CD1c-positive myeloid dendritic cell (primary cell): ENCODE measurements around the gene SPN.
A peak's percentile ranks its signal among the peaks of the same experiment; 100 is the strongest.
"Not testable (repeated sequence)": the region's sequence is repeated elsewhere in the genome, so short reads cannot be mapped to it uniquely, and the experiment has no call there.

Experiments used
- DNase-seq: peaks from one replicate; pipeline ENCODE4 v3.0.0-alpha.2; 2016; ENCODE audit errors: extremely low spot score

The SPN gene

DNA sequence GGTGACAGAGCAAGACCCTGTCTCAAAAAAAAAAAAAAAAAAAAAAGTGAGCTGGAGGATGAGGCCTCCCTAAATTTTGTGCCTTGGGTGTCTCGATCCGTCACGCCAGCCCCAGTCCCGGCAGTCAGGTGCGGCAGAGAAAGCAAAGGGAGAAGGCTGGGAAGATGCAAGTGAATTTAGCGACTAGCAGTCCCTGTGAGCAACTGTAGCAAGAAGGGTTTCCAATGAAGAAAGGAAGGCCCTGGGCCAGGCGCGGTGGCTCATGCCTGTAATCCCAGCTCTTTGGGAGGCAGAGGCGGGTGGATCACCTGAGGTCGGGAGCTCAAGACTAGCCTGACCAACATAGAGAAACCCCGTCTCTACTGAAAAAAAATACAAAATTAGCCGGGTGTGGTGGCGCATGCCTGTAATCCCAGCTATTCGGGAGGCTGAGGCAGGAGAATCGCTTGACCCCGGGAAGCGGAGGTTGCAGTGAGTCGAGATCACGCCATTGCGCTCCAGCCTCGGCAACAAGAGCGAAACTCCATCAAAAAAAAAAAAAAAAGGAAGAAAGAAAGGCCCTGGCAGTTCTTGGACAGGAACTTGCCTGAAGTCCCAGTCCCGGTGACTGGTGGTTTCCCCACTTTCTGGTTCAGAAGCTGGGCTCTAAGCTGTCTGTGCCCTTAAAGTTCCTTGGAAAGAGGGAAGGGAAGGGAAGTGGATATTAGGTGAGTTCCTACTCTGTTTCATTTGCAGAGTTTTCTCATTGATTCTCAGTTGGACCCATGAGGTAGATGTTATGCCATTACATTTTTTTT, 14.1 kb downstream of the SPN start:
- DNase-seq: peak; percentile 80

DNA sequence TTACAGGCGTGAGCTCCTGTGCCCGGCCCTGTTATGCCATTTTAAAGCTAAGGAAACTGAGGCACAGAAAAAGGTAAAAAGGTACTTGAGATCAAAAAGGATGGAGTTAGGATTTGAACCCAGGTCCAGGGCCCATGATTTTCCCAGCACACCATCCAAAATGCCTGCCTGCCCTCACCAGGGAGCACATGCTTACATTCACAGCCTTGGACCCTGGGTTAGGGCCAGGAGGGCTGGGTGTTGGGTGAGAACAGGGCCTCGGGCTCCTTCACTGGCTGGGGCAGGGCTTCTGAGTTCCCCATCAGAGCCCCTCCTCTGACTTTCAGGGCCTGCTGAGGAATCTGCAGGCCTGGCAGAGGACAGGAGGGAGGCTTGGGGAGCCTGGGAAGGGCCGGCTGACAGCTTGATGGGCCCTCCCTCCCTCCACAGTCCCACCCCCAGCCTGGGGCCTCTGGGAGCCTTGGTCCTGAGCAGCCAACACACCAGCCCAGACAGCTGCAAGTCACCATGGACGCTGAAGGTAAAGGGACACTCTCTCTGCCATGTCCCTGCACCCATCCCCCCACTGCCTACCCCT, 15.7 kb downstream of the SPN start, which contains the start of gene QPRT:
Gene QPRT (plus strand): TSS at position 490 of the 577 bp plus-strand sequence. CDS start 18 bp downstream, at position 508.
- DNase-seq: peak; percentile 44

DNA sequence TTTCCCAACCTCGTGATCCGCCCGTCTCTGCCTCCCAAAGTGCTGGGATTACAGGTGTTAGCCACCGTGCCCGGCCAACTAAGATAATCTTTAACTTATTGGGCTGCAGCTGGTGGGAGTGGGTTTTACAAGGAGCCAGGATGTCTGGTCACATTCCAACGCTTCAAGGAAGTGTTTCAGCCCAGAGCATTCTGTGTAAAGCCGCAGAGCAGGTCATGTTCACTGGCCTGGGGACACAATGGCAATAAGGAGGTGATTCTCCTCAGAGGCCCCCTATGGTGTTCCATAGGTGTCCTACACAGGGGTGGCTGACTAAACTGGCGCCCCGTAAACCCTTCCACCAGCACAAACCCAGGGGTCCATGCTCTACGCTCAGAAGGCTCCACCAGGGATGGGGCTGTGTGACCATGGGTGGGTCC, 17.1 kb downstream of the SPN start:
- no peak for DNase-seq

DNA sequence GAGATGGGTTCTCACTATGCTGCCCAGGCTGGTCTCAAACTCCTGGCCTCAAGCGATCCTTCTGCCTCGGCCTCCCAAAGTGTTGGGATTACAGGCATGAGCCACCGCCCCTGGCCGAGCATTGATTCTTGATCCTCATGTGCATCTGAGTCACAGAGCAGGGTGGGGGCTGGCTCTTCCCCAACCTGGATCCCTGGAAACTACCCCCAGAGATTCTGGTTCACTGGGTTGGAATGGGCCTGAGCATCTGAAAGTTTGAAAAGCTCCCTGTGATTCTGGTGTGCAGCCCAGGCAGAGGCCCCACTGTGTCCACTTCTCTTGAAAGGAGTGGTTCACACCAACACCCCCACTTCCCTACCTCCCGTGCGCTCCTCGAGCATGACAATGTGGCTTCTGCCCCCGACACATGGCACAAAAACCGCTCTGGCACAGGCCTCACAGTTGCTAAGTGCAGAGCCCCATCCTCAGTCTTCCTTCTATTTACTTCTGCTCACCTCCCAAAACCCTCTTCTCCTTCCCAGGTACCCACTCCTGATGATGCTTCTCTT, 20.6 kb downstream of the SPN start:
- DNase-seq: peak; percentile 53

DNA sequence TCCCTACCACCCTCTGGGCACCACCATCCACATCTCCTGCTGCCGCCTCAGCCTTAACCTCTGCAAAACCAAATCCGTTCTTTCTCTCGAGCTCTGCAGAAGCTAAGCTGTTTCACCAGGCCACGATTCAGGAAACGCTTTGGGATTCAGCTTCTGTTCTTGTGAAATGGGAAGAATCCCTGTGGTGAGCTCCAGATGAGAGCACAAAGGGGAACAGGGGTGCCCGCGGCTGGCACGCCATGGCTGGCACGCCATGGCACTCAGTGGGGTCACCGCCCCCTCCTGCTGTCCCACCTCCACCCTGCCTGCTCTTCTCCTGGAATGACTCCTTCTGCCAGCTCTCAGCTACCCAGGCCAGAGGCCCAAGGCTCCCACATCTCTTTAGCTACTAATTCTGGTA, 21.6 kb downstream of the SPN start:
- DNase-seq: peak; percentile 84

DNA sequence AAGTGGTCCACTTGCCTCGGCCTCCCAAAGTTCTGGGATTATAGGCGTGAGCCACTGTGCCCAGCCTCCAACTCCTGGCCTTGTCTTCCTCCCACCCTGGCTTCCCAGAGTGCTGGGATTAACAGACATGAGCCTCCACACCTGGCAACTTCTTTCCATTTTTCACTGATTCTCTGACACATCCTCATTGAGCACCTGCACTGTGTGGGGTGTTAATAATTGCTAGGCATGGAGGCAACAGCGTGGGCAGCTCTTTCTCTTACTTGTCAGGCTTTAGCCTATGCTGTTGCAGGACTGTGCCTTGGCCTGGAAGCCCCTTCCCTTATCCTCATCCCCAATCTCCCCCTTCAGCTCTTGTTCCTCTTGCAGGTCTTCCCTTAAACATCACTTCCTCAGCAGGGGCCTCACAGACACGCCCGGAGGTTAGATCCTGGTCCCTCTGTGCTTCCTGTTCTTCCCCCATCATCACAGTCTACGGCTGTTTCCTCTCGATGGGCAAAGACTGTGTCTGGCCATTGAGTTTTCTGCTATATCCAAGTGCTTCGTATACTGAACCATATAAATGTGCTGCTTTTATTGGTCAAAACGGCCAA, 23.8 kb downstream of the SPN start:
- peak; percentile 57 for DNase-seq

DNA sequence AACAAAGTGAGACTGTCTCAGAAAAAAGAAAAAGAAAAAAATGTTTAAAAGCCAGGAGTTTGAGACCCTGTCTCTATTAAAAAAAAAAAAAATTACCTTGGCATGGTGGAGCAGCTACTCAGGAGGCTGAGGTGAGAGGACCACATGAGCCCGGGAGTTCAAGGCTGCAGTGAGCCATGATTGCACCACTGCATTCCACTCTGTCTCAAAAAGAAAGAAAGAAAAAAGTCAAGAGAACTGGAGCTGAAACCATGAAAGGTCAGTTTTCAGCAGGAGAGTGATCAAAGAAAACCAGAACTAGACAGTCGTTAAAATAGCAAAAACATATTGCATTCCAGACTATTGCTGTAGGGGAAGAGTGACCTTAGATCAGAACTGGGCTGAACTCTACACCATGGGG, 24.7 kb downstream of the SPN start:
- DNase-seq: no peak

DNA sequence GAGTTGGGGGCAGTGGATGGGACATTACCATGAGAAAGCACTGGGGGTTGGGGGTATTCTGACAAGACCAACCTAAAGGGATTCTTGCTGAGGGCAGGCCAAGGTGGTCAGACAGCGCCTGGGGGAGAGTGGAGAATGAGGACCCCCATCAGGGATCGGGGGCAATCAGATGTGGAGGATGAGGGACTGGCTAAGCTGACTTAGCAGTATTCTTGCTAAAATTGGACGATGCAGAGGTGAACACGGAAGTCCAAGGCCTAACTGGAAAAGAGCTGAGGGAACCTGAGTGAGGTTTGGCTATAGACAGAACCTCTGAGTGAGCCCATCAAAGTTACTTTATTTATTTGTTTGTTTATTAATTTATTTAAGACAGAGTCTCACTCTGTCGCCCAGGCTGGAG, 25.1 kb downstream of the SPN start:
- no peak for DNase-seq

DNA sequence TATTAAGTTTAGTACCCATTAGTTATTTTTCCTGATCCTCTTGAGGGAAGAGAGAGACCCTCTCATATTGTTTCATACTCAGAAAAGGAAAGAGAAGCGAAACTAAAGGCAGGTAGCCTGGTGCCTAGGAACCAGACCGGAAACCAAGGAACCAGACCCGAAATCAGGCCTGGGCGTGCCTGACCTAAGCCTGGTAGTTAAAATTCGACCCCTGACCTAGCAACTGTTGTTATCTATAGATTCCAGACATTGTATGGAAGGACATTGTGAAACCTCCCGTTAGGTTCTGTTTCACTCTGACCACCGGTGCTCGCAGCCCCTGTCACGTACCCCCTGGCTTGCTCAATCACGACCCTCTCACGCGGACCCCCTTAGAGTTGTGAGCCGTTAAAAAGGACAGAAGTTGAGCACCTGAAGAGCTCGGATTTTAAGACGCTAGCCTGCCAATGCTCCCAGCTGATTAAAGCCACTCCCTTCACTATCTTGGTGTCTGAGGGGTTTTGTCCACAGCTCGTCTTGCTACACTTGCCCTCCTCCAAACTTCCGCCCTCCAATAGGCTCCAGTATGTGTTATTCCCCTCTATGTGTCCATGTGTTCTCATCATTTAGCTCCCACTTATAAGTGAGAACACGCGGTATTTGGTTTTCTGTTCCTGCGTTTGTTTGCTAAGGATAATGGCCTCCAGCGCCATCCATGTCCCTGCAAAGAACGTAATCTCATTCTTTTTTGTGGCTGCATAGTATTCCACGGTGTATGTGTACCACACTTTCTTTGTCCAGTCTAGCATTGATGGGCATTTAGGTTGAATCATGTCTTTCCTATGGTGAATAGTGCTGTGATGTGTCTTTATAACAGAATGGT, 26.7 kb downstream of the SPN start:
- DNase-seq: not testable (repeated sequence)

DNA sequence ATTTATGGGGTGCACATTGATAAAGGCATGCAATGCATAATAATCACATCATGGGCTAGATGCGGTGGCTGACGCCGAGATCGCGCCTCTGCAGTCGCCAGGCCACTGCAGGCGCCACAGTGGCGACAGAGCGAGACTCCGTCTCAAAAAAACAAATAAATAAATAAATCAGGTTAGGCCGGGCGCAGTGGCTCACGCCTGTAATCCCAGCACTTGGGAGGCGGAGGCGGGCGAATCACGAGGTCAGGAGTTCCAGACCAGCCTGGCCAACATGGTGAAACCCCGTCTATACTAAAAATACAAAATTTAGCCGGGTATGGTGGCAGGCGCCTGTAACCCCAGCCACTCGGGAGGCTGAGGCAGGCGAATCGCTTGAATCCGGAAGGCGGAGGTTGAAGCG, 29.6 kb downstream of the SPN start:
- not testable (repeated sequence) for DNase-seq

DNA sequence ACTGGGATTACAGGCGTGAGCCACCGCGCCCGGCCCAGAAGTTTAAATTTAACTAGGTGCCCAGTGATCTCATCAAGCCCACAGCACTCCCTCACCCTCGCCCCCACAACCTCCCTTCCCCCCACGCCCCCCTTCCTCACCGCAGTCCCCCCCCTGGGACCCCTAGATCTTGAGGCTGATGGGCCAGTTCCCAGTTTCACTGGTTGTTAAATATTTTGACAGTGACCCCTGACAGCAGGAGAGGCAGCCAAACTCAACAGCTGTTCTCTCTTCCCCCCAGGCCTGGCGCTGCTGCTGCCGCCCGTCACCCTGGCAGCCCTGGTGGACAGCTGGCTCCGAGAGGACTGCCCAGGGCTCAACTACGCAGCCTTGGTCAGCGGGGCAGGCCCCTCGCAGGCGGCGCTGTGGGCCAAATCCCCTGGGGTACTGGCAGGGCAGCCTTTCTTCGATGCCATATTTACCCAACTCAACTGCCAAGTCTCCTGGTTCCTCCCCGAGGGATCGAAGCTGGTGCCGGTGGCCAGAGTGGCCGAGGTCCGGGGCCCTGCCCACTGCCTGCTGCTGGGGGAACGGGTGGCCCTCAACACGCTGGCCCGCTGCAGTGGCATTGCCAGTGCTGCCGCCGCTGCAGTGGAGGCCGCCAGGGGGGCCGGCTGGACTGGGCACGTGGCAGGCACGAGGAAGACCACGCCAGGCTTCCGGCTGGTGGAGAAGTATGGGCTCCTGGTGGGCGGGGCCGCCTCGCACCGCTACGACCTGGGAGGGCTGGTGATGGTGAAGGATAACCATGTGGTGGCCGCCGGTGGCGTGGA, 31.5 kb downstream of the SPN start:
- DNase-seq: no peak

DNA sequence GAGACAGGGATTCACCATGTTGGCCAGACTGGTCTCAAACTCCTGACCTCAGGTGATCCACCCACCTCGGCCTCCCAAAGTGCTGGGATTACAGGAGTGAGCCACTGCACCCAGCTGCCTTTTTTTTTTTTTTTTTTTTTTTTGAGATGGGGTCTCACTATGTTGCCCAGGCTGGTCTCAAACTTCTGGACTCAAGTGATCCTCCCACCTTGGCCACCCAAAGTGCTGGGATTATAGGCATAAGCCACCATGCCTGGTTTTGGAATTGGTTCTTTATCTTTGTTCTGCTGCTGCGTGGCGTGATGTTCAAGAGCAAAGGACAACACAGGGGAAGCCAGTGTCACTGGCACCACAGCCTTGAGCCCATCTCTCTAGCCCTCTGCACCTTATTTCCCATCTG, 32.6 kb downstream of the SPN start:
- DNase-seq: not testable (repeated sequence)

DNA sequence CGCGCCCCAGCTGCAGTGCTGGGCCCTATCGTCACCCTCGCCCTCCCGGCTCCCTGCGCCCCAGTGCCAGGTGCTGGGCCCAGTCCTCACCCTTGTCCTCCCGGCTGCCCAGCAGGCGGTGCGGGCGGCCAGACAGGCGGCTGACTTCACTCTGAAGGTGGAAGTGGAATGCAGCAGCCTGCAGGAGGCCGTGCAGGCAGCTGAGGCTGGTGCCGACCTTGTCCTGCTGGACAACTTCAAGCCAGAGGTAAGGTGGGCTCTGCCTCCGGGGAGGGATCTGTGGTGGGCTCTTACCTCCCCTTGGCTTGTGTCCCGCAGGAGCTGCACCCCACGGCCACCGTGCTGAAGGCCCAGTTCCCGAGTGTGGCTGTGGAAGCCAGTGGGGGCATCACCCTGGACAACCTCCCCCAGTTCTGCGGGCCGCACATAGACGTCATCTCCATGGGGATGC, 33.9 kb downstream of the SPN start:
- DNase-seq: no peak

DNA sequence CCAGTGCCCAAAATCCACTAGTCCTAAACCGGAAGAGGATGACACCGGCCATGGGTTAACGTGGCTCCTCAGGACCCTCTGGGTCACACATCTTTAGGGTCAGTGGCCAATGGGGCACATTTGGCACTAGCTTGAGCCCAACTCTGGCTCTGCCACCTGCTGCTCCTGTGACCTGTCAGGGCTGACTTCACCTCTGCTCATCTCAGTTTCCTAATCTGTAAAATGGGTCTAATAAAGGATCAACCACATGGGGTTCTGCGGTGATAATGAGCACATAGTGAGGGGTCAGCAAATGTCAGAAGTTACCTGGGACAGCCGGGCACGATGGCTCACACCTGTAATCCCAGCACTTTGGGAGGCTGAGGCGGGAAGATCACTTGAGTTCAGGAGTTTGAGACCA, 34.3 kb downstream of the SPN start:
- no peak for DNase-seq

DNA sequence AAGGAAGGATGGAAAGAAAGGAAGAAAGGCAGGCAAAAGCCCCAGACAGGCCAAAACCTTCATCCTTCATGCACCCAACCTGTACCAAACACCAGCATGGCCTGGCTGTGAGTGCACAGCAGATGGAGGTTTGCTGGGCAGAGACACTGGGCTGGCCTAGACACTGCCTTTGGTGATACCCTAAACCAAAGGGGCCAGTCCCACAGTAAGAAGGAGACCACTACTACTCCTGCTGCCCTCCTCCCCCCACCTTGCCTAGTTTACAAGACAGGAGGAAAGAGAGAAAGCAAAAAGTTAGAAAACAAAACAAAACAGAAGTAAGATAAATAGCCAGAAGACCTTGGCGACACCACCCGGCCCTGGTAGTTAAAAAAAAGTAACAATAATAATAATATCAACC, 35.0 kb downstream of the SPN start:
- DNase-seq: no peak

DNA sequence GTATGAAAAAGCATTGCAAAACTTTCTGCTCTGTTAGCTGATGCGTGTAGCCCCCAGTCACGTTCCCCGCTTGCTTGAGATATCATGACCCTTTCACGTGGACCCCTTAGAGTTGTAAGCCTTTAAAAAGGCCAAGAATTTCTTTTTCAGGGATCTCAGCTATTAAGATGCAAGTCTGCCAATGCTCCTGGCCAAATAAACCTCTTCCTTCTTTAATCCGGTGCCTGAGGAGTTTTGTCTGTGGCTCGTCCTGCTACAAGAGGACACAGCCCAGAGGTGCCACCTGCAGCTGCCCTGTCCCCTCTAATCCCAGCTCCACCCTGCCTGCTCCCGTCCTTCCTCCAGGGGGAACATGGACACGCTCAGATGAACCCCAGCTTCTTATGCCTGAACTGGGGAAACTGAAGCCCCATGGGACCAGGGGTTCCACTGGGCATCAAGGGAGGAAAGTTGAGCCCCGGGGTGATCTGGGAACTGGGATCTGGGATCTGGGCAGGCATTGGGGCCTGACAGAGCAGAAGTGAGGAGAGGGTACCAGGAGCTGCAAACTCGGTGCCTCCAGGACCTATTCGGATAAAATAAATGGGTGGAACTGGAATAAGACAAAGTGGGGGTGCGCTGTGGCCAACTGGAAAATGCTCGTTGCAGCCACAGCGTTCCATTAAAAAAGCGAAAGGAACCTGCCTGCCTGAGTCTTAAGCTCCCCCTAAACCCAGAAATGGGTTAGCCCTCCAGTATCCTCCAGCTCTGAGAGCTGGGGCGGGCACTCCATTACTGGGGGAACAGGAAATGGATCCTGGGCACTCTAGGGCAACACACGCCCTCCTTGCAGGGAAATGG, 35.7 kb downstream of the SPN start:
- DNase-seq: no peak

DNA sequence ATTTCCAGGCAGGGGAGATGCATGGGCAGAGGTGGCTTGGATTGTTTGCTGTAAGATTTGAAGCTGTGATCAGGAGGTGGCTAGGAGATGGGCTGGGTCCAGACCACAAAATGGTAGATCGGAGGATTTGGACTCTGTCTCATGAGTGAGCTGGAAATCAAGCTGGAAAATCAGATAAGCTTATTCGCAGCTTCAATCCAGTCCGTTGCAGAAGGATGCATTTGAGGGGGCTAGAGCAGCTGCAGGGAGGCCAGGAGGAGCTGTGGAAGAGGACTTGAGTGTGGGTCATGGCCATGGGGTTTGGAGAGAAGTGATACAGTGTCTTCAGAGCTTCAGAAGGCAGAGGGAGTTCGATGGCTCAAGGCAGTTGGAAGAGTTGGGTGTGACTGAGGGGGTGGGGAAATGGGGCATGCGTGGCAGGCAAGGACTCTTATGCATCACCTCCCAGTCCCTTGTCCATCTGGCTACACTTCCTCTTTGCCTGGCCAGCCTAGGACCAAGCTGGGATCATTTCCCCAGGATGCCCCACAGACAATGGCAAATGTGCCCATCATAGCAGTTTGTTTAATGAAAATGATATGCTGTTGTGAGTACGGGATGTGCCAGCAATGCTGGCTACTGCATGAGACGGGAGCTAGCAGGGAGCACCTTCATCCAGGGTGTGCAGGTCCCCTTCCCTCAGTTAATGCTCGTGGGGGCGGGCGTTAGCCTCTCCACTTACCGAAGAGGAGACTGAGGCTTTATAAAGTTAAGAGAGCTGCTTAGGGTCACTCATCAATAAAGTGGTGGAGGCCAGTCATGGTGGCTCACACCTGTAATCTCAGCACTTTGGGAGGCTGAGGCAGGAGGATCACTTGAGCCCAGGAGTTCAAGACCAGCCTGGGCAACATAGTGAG, 36.5 kb downstream of the SPN start:
- peak; percentile 50 for DNase-seq

DNA sequence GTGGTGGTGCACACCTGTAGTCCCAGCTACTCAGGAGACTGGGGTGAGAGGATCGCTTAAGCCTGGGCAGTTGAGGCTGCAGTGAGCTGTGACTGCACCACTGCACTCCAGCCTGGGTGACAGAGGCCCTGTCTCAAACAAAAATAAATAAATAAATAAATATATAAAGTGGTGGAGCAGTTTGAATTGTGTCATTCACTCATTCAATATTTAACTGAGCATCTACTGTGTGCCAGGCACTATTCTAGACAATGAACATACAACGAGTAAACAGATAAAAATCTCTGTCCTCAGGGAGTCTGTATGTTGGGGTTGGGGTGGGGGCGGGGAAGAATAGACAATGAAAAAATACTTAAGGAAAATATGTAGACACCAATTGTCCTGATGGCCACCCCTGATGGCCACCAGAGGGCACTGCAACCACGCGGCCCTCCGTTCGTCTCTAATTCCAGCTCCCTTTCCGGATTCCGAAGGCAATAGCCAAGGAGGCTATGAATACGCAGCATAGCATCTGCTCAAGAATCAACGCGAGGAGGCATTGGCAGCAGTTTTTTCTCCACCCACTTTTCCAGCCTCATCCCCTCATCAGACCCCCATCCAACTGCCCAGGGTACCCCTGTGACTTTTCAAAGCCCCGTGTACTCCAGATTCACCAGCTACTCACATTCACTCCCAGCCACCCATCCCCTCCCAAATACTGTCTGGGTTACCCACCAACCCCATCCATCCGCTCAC, 37.4 kb downstream of the SPN start:
- peak; percentile 81 for DNase-seq
